NT2/D1 (cell line): ENCODE measurements around the gene PTPN14.
"Not testable (repeated sequence)": the region's sequence is repeated elsewhere in the genome, so short reads cannot be mapped to it uniquely, and the experiment has no call there.

Source experiments
- DNase-seq: peaks from one replicate; pipeline ENCODE4 v3.0.0-alpha.2; 2011; ENCODE audit warnings: low read depth, low spot score
- H3K27me3 ChIP-seq: 2 replicates; pipeline ENCODE4 v1.6.0; 2011; ENCODE audit warnings: mild to moderate bottlenecking; ENCODE audit not compliant: insufficient read length, insufficient read depth
- H3K36me3 ChIP-seq: 2 replicates; pipeline ENCODE4 v1.6.1; 2011; ENCODE audit warnings: mild to moderate bottlenecking, low read length, mixed read lengths; ENCODE audit not compliant: insufficient read depth, insufficient read length
- H3K4me1 ChIP-seq: 2 replicates; pipeline ENCODE4 v1.5.1; 2011; ENCODE audit not compliant: insufficient read depth, insufficient read length
- H3K4me3 ChIP-seq: 2 replicates; pipeline ENCODE4 v1.5.1; 2011; ENCODE audit warnings: low read depth; ENCODE audit not compliant: insufficient read length
- H3K9ac ChIP-seq: 2 replicates; pipeline ENCODE4 v1.6.0; 2011; ENCODE audit warnings: low read depth; ENCODE audit not compliant: insufficient read length
- H3K9me3 ChIP-seq: 2 replicates; pipeline ENCODE4 v1.5.1; 2011; ENCODE audit warnings: mild to moderate bottlenecking, low read length; ENCODE audit not compliant: insufficient read depth
- SUZ12 ChIP-seq: IDR thresholded peaks from 2 replicates; pipeline ENCODE4 v1.6.1; 2011; ENCODE audit not compliant: insufficient read length, insufficient read depth; ENCODE audit errors: extremely low read depth
- YY1 ChIP-seq: IDR thresholded peaks from 2 replicates; pipeline ENCODE4 v1.6.1; 2011; ENCODE audit not compliant: insufficient read length, insufficient read depth
- ZNF274 ChIP-seq: IDR thresholded peaks from 2 replicates; pipeline ENCODE4 v1.6.1; 2011; ENCODE audit warnings: mild to moderate bottlenecking, low read depth, low read length

The PTPN14 gene

DNA sequence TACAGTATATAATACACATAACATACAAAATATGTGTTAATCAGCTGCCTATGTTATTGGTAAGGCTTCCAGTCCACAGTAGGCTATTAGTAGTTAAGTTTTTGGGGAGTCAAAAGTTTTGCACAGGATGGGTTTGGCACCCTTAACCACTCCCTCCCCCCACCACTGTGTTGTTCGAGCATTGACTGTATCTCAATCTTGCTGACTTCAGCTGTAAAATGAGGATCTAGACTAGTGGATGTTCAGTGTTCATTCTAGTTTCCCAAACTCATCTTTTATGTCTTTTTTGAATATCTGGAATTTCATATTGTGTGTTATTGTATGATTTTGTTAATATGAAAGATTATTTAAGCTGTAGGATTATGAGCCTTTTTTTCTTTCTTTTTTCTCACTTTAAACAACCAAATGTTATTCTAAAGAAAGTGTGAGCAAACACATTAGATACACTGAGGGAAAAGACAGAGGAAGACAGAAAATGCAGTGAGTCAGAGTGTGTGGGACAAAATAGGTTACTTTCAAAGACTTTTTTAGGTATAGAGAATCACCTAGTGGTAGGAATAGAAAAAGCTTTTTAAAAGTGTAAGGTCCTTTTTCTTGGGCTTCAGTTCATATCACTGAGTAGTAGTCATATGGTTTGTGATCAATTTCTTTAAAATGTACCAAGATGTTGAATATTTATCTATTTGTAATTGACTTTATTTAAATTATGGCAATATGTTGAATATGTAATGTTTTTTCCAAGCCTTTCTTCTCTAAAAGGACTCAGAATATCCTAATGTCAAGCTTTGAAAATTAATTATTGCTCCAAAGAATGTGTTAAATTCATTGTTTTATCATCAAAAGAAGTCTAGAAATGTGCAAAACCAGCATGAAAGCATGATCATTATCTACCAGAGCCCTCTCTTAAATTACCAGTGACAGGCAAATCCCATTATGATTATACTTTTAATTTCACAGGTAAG lies 33.7 kb upstream of the PTPN14 start:
- TF ChIP-seq ZNF274, result no peak
- TF ChIP-seq SUZ12, result no peak
- no peak for TF ChIP-seq YY1
- H3K4me3 ChIP-seq, result no peak overlapping the region
- H3K36me3 ChIP-seq, result no peaks in the 10 kb centered on the region
- no peaks in the 10 kb centered on the region for H3K9me3 ChIP-seq
- no peaks in the 10 kb centered on the region for H3K27me3 ChIP-seq
- no peak for DNase-seq
- H3K9ac ChIP-seq, result no peak overlapping the region
- H3K4me1 ChIP-seq, result no peaks in the 10 kb centered on the region

DNA sequence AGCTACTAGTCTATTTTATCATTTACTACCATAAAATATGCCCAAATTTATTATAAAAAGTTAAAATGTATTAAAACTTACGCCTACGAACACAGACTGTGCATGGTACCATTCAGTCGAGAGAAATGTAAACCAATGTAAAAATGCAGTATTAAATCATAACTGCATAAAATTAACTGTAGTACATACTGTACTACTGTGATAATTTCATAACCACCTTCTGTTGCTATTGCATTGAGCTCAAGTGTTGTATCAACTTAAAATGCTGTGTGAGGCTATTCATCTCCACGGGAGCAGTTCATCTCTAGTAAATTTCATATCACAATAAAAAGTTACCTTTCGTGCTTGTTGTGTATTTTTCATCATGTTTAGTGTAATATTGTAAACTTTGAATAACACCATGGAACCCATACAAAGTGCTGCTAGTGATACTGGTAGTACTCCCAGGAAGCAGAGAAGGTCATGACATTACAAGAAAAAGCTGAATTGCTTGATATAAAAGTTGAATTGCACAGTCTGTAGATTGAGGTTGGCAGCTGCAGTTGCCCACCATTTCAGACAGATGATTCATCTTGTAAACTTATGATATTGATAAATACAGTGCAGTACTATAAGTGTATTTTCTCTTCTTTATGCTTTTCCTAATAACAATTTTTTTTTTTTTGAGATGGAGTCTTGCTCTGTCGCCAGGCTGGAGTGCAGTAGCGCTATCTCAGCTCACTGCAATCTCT lies 32.6 kb upstream of the PTPN14 start:
- Histone ChIP-seq H3K4me1 (no peaks in the 10 kb centered on the region), H3K9me3 (no peaks in the 10 kb centered on the region), H3K9ac (no peak overlapping the region), H3K27me3 (no peaks in the 10 kb centered on the region), H3K36me3 (no peaks in the 10 kb centered on the region), H3K4me3 (no peak overlapping the region)
- DNase-seq, result no peak
- no peak for TF ChIP-seq ZNF274
- TF ChIP-seq YY1, result no peak
- TF ChIP-seq SUZ12, result no peak

DNA sequence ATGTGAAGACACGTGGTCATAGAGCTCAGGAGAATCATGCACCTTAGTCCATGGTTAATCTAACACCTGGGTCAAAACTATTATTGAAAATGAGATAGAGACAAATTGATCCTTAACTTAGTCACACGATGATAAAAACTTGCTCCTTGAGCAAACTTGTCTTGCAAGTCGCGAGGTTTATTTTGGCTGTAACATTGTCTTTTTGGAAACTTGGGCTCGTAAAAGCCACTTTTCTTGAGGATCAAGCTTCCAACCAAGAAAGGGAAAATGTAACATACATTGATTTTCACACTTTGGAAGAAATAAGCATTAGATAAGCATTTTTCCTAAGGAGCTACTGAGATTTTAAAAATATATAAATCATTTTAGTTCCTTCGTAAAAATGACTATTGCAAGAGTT lies 31.7 kb upstream of the PTPN14 start:
- no peak overlapping the region for H3K9ac ChIP-seq
- no peak overlapping the region for H3K4me3 ChIP-seq
- H3K4me1 ChIP-seq, result no peaks in the 10 kb centered on the region
- no peak for DNase-seq
- no peaks in the 10 kb centered on the region for H3K27me3 ChIP-seq
- H3K36me3 ChIP-seq, result no peaks in the 10 kb centered on the region
- no peaks in the 10 kb centered on the region for H3K9me3 ChIP-seq
- no peak for TF ChIP-seq YY1
- TF ChIP-seq SUZ12, result no peak
- TF ChIP-seq ZNF274, result no peak

DNA sequence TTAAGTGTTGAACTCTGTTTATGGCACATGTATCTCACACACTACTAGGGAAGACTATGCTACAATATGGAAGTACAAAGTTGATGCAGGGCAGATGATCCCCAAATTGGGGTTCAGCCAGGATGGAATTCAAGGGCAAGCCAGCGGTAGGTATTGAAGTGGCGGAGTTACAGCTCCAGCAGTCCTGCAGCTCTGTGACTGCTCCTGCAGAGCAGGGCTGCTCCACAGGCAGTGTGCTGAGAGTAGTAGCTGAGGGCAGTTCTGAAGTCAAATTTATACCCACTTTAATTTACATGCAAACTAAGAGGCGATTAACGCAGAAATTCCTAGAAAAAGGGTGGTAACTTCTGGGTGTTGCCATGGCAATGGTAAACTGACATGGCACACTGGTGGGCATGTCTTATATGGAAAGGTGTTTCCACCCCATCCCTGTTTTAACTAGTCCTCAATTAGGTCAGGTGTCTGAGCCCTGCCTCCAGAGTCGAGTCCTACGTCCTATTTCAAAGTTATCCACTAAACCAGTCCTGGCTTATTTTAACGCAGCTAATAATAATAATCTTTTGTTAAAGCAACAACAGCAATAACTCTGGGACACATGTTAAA lies 31.0 kb upstream of the PTPN14 start:
- Histone ChIP-seq H3K9me3 (peaks cover 2% of the 10 kb centered on the region; the same call in 1 of the 2 replicates), H3K27me3 (no peaks in the 10 kb centered on the region), H3K4me1 (no peaks in the 10 kb centered on the region), H3K9ac (no peak overlapping the region), H3K4me3 (no peak overlapping the region), H3K36me3 (no peaks in the 10 kb centered on the region)
- DNase-seq, result no peak
- TF ChIP-seq SUZ12 (no peak), YY1 (no peak), ZNF274 (no peak)

DNA sequence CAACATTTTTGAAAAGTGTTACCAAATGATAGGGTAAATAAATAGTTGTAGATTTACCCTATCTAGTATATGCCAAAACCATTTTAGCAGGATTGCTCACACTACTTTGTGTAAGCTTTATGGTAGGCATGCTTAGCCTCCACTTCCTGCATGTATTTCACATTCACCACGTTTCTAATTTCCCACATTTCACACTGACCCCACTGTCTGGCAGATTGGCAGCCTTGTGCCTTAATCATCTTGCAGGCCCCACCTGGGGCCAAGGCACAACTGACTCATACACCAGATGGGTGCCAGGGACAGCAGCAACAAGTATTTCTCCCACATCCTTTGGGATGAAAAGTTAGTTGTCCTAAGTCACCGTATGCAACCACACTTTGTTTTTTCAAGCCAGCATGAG lies 30.4 kb upstream of the PTPN14 start:
- Histone ChIP-seq H3K4me3 (no peak overlapping the region), H3K9ac (no peak overlapping the region), H3K9me3 (peaks cover 8% of the 10 kb centered on the region; the same call in 1 of the 2 replicates), H3K4me1 (no peaks in the 10 kb centered on the region), H3K36me3 (no peaks in the 10 kb centered on the region), H3K27me3 (no peaks in the 10 kb centered on the region)
- DNase-seq, result no peak
- TF ChIP-seq YY1, result no peak
- TF ChIP-seq SUZ12, result no peak
- TF ChIP-seq ZNF274, result no peak

DNA sequence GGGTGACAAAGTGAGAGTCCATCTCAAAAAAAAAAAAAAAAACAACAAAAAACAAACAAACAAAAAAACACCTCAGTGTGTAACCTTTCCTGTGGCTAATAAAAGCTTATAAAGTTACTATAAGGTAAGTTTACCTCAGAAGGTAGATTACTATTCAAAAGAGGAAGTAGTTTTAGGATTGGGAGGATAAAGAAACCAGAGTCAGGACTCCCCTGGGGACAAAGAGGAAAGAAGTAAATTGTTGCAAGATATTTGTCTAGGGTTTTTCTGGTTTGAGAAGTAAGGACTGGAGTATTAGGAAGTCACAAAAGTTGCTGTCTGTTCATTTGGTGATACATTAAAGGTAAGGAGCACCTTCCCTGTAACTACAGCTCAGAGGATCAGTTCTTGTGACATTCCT lies 27.8 kb upstream of the PTPN14 start:
- Histone ChIP-seq H3K4me1 (no peaks in the 10 kb centered on the region), H3K36me3 (no peaks in the 10 kb centered on the region), H3K4me3 (no peak overlapping the region), H3K27me3 (no peaks in the 10 kb centered on the region), H3K9me3 (peaks cover 16% of the 10 kb centered on the region; the same call in 1 of the 2 replicates), H3K9ac (no peak overlapping the region)
- TF ChIP-seq SUZ12 (no peak), YY1 (no peak), ZNF274 (no peak)
- DNase-seq, result no peak

DNA sequence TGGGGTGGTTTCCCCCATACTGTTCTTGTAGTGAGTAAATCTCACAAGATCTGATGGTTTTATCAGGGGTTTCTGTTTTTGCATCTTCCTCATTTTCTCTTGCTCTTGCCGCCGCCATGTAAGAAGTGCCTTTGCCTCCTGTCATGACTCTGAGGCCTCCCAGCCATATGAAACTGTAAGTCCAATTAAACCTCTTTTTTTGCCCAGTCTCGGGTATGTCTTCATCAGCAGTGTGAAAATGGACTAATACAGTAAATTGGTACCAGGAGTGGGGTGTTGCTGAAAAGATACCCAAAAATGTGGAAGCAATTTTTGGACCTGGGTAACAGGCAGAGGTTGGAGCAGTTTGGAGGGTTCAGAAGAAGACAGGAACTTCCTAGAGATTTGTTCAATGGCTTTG lies 24.7 kb upstream of the PTPN14 start:
- H3K27me3 ChIP-seq, result not testable (repeated sequence)

More for the DNA sequence above, 24.7 kb upstream of the PTPN14 start:
- peaks cover 16% of the 10 kb centered on the region; the same call in 1 of the 2 replicates for H3K9me3 ChIP-seq
- H3K4me1 ChIP-seq, H3K4me3 ChIP-seq, DNase-seq, H3K36me3 ChIP-seq, H3K9ac ChIP-seq: not testable (repeated sequence)
